OCI-LY1 (cell line): Measurements from ENCODE around the gene HARBI1.

Experiments used
- CTCF ChIP-seq: fragments of 200-600 bp; sonication (generic), shearing (Covaris generic); IDR thresholded peaks from 2 replicates; pipeline ENCODE4 v1.5.1; 2017; ENCODE audit warnings: mild to moderate bottlenecking, antibody characterized with exemption, low read length, moderate library complexity, mixed read lengths
- EZH2 ChIP-seq: fragments of 200-600 bp; sonication (generic), shearing (Covaris generic); IDR thresholded peaks from 2 replicates; pipeline ENCODE4 v1.8.0; 2017; ENCODE audit warnings: borderline replicate concordance, mixed run types, mild to moderate bottlenecking, antibody characterized with exemption, low read length, moderate library complexity, mixed read lengths

GRCh38 chr11:46632502-46632901 is 15.5 kb upstream of the HARBI1 start:
- TF ChIP-seq CTCF (no peak), EZH2 (no peak)
